Limb (tissue), 2 donors: ENCODE measurements around the gene RBBP8NL.

Experiments used
- DNase-seq, 2 donors: peaks; one replicate each; pipeline ENCODE4 v3.0.0-alpha.2; 2016; ENCODE audit errors: extremely low spot score in 2 of 2

The RBBP8NL gene, protein sequence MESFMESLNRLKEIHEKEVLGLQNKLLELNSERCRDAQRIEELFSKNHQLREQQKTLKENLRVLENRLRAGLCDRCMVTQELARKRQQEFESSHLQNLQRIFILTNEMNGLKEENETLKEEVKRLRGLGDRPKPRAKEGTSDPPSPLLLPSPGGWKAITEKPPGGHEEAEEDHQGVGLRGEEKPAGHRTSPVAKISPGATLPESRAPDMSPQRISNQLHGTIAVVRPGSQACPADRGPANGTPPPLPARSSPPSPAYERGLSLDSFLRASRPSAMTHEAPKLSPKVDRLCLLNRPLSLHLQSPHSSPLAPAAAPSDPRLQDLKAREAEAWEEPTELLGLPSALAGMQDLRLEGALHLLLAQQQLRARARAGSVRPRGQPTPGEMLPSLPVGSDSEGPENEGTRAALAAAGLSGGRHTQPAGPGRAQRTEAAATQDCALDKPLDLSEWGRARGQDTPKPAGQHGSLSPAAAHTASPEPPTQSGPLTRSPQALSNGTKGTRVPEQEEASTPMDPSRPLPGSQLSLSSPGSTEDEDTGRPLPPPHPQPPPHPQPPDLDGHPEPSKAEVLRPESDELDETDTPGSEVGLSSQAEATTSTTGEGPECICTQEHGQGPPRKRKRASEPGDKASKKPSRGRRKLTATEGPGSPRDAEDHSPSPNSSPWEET

GRCh38 chr20:62427172-62428001 lies at the start of gene RBBP8NL:
RBBP8NL (minus strand) TSS chr20:62427539; CDS start chr20:62419647, 7,892 bp downstream.
- DNase-seq = no peak

GRCh38 chr20:62476056-62476838 lies 48.9 kb upstream of the RBBP8NL start:
- no peak for DNase-seq

DNA sequence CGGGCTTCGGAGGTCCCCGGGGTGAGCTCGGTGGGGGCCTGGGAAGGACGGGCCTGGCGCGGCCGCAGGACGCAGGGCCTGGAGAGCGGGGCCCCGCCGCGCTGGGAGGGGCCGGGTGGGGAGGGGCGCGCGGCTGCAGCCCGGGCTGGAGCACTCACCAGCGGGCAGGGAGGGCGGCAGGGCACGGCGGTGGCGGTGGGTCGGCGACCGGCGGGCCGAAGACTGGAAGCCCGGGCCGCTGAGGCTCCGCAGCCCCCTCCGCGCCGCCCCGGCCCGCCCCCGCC lies 48.4 kb upstream of the RBBP8NL start, which contains the start of gene GATA5:
TSS of gene GATA5 (minus strand) at position 224 of the 284 bp plus-strand sequence. CDS start 474 bp downstream, outside the sequence.
- no peak for DNase-seq

DNA sequence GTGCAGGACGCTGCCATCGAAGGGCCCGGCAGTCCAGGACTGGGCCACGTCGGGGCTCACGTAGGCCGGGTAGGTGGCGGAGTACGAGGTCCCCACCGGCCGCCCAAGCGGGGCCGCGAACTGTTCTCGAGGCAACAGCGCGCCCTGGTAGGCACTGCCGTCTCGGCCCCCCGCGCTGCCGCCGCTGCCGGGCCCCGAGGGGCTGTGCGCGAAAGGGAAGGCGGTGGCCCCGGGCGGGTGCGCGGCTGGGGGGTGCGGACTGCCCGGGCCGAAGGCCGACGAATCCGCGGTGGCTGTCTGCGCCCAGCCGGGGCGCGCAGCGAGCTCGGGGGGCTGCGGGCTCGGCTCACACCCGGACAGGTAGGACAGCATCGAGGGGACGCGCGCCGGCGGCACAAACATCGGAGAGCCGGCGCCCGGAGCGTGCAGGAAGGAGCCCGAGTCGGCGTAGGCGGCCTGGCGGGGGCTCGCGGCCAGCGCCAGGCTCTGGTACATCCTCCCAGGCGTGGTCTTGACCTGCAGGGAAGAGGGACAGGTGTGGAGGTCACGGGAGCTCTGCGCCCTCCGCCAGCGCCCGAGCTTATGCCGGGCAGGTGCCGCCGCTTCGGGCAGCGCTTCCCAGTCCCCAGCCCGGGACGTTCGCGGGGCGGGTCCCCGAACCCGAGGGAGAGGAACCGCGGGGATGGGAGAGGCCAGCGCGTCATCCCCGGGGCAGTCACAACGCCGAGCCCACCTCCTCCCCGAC lies 47.9 kb upstream of the RBBP8NL start:
- no peak for DNase-seq

GRCh38 chr20:62474604-62475026 lies 47.3 kb upstream of the RBBP8NL start:
- no peak for DNase-seq

DNA sequence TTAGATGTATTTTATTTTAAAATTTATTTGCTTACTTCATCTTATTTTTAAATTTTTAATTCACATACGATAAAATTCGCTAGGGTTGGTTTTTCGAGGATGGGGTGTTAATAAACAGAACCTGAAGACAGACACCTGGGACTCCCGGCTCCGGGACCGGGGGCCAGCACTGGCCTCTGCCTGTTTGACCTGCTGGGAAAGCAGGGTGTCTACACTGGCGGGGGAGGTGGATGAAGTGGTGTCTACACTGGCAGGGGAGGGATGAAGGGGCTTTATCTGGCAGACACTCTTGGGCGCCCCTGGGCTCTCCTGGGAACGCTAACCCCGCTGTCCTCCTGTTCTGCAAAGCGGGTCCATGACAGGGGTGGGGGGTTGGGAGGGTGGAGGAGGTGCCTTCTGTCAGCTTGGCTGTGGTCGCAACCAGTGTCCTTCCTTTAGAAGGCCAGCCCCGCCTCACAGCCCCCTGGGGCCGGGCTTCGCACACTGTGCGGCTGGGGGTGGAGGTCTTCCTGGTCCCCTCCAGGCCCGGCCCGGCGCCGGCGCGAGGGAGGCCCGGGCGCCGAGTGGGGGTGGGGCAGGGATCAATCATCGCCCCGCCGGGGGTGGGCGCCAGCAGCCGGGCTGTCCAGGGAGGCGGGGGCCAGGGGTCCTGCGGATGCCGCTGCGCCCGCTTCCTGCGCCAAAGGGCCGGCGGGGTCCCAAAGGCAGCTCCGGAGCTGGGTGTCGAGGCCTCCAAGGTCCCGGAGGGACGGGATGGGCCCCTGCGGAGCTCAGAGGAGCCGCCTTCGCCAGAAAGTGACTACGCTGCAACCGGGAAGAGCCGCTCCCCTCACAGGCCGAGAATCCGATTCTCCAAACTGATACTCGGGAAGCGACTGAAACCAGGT lies 46.6 kb upstream of the RBBP8NL start:
- DNase-seq = no peak

DNA sequence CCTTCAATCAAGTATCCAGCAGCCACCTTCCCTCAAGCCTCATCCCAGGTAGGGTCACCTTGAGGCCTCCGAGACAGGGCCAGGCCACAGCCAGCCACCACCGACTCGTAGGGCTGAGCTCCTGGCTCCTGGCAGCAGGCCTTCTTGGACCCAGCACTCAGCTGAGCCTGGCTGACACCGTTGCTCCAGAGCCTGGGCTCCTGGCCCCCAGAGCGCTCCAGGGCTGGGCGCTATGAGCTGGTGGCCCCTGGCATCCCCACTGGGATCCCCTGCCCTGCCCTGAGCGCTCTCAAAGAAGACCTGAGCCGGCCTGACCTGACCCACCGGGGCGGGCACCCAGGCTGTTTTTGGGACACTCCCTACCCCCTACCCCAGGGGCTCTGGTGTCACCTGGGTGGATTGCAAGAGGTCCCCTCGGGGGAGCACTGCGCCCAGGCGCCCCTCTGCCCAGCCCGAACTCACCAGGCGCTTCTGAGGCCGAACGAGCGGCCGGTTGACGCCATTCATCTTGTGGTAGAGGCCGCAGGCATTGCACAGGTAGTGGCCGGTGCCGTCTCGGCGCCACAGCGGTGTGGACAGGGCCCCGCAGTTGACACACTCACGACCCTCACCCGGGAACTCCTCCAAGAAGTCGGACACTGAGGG lies 45.7 kb upstream of the RBBP8NL start:
- DNase-seq = no peak

DNA sequence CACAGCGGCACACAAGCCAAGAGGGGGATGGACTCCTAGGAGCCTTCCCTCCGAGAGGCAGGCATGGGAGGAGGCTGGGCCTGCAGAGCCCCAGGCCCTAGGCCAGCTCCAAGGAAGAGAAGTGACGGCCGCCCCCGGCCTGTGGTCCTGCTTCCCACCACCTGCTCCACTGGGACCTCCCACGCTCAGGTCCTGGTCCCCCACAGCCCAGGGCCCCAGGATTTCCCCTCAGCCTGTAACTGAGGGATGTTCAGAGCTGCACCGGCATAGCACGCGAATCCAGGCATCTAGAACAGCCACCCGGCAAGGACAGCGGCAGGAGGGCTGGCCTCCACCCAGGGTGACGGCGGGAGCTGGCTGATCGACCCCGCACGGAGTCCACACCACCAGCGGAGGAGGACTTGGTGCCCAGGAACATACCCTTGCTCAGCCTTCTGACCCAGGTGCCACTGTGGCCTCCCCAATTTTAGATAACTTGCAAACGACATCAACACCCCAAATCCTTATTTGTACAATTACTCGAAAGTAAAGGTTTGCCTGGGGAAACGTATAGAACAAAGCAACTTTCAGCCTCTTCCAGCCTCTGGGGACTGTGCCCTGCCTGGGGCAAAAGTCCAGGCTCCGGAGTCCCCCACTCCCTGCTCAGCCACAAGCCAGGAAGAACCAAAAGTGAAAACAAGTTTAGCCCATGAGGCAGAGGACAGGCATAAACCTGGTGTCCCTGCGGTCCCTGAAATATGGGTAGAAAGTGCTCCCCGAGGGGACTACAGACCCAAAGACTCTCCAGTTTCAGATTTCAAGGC lies 45.0 kb upstream of the RBBP8NL start:
- DNase-seq = no peak

DNA sequence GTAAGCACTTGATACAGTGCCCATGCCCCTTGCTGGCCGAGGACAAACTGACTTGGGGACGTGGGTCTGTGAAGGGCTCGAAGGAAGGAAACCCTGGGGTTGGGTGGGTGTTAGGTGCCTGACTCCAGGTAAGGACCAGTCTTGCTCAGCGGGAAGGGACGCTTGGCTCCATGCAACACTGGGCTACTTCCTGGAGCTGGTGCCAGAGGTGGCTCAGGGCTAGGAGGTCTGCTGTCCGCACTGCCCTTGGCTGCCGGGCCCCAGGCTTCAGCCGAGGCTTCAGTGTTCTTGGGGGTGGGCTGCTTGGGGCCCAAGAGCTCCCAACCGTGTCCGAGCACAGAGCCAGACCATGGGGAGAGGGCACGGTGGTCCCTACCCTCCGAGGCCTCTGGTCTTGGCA lies 43.1 kb upstream of the RBBP8NL start:
- DNase-seq = no peak

DNA sequence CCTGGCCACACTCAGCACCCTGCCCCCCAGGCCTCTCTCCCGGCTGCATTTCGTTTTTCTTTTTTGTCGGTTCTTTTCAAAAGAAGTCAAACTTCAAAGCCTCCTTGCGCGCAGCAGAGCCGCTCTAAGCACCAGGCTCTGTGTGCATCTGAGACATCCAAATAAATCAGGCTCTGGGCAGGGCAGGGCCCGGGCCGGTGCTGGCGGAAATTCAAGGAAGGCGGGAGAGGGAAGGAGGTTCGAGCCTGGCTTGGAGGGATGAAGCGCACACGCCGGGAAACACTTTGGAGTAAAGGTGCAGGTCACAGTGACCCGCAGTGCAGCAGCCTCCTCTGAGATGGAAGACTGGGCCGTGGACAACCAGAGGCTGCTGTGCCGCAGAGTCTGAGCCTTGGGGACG lies 42.7 kb upstream of the RBBP8NL start:
- DNase-seq = no peak

DNA sequence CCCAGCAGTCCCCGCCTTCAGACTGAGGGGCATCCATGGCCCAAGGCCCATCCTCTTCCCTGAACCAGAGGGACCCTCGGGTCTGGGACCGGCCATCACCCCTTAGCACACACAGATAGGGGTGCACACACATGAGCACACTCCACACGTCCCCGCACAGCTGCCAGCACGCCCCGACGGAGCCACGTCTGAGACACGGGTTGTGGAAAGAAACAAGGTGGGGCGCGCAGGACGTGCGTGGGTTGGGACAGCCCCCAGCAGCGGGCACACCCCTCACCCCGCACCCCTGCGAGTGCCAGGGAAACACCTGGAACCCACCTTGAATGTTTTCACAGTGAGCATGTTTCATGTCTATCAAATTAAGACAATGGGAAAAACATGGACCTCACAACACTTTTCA lies 42.0 kb upstream of the RBBP8NL start:
- DNase-seq = no peak

- DNase-seq = no peak
These were observed 39.6 kb upstream of the RBBP8NL start for GRCh38 chr20:62466806-62467537.

DNA sequence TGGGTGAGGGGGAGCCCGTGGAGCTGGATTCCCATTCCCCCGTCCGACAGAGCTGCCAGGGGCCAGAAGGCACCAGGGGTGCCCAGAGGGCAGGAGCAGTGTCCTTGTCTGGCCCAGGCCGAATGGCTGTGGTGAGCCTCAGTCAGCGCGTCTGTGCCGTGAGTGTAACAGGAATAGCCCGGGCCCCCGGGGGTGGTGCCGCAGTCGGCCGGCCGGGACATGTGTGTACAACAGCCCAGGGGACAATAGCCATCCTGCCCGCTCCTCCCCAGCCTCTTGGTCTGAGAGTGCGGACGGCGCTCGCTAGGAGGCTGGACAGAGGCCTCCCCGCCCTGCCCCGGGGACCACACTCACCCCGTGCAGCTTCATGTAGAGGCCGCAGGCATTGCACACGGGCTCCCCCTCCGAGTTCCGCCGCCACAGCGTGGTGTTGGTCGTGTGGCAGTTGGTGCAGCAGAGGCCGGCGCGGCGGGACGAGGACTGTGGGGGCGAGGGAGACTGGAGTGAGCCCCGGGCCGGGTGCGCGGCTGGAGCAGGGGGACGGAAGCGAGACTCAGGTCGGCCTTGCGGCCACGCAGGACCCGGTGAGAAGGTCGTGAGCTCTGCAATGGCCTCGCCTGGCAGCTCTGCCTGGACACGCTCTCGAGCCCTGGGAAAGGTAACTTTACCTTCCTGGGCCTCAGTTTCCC lies 38.9 kb upstream of the RBBP8NL start:
- no peak for DNase-seq

DNA sequence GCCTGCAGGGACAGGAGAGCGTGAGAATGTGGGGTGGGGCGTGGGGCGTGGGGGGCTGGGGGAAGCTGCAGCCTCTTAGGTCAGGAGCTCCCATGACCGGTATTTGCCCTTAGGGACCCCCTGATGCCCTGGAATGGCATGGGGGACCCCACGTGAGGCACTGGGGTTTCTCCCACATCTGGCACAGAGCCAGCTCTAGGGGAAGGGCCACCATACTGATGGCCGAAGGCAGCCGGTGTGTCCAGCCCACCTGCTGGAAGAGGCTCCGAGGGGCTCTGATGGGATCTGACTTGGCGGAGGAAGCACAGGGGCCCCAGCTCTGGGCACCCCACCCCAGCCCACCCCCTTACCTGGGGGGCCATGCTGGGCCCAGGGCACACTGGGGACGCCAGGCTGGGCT lies 37.7 kb upstream of the RBBP8NL start:
- DNase-seq = no peak

DNA sequence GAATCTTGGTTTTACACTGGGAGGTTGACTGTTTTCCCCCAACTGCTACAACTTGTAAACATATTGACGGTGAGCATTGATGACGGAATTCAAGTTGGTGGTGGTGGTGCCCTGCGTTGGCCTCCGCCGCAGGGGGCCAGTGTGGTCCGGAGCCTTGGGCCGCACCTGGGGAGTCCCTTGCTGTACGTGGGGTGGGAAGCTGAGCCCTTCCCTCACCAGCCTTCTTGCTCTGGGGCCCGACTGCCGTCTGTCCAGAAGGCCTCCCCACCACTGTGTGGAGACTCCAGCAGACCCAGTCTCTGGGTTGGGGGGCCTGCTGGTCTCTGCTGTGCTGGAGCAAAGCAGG lies 37.1 kb upstream of the RBBP8NL start:
- DNase-seq = no peak

DNA sequence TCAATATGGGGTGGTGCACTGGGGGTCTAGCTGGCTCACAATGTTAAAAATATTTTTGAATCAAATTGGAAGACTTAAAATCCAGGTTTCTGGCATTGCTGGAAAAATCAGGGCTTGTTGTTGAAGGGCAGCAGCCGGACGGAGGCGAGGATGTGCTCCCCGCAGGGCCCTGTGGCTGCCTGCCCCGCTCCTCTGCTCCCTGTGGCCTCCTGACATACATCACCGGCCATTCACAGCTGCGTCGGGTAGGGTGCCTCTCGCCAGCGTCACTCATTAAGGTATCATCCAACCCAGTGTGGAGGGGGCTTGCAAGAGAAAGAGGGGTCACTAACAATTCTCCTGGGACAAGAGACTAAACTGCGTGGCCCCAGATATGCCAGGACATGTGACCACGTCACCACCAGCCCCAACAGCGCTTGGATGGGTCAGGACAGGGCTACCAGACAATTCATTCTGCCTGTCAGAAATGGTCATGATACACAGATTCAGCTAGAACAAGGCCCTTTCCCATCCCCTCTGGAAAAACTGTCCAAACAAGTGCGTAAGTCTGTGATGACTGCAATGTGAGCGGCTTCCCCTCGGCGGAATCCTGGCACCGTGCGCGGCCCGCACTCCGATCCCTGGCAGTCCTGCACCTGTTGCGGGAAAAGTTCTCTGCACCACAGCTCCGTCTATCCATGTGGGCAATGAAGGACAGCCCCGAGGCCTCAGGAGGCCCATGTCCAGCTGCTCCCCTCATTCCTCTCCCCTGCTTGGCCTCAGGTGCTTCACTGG lies 36.5 kb upstream of the RBBP8NL start:
- DNase-seq = no peak
